Right atrium auricular region (tissue), 2 donors: ENCODE measurements around the gene DNAH11. TPM values are rescaled to one million over a fixed set of nuclear protein-coding genes. Genes with fewer than 3 reads are reported as not detected.
"Not testable (repeated sequence)": the region's sequence is repeated elsewhere in the genome, so short reads cannot be mapped to it uniquely, and the experiment has no call there.

Experiments
- DNase-seq: peaks from one replicate; pipeline ENCODE4 v3.0.0-alpha.2; 2019; ENCODE audit warnings: low spot score
- H3K27ac ChIP-seq, 2 donors: fragments of 200-600 bp; sonication (generic); 1 replicate in 1 of 2; 2 replicates in 1 of 2; pipeline ENCODE4 v1.5.1; 2016 to 2019
- H3K27me3 ChIP-seq, 2 donors: fragments of 200-600 bp; sonication (generic); one replicate each; pipeline versions ENCODE4 v1.5.1 to v1.6.0; 2017 to 2019
- H3K36me3 ChIP-seq: fragments of 200-600 bp; sonication (generic); one replicate; pipeline ENCODE4 v1.5.1; 2016
- H3K4me1 ChIP-seq, 2 donors: fragments of 200-600 bp; sonication (generic); one replicate each; pipeline versions ENCODE4 v1.5.1 to v1.6.0; 2017 to 2019
- H3K4me3 ChIP-seq, 2 donors: fragments of 200-600 bp; sonication (generic); 1 replicate in 1 of 2; 2 replicates in 1 of 2; pipeline ENCODE4 v1.5.1; 2017 to 2019; ENCODE audit warnings: mild to moderate bottlenecking in 1 of 2, moderate library complexity in 1 of 2
- H3K9me3 ChIP-seq, 2 donors: fragments of 200-600 bp; sonication (generic); one replicate each; pipeline ENCODE4 v1.5.1; 2019
- total RNA-seq, 2 donors: library from RNA; depleted of rRNA; stranded (reverse); fragments of >200 nt; gene quantifications; one replicate each; pipeline ENCODE4 v1.1.0, GENCODE V29; 2016
- TF ChIP-seq, protein P1 (sequence below), 2 donors: fragments of 200-600 bp; sonication (generic); IDR thresholded peaks; one replicate each; pipeline ENCODE4 v1.5.1; 2019; ENCODE audit warnings: antibody characterized with exemption in 2 of 2

The DNAH11 gene
- total RNA-seq, 2 donors from 2014 or later, result 2.8 to 3.5 TPM

GRCh38 chr7:21536445-21537118, 6.3 kb upstream of the DNAH11 start:
- not testable (repeated sequence) for H3K4me3 ChIP-seq, H3K27ac ChIP-seq, H3K4me1 ChIP-seq, H3K36me3 ChIP-seq, H3K27me3 ChIP-seq, DNase-seq, H3K9me3 ChIP-seq

- no peaks in the 10 kb centered on the region for H3K36me3 ChIP-seq
- no peak overlapping the region for H3K27ac ChIP-seq
- TF ChIP-seq, protein P1, sequence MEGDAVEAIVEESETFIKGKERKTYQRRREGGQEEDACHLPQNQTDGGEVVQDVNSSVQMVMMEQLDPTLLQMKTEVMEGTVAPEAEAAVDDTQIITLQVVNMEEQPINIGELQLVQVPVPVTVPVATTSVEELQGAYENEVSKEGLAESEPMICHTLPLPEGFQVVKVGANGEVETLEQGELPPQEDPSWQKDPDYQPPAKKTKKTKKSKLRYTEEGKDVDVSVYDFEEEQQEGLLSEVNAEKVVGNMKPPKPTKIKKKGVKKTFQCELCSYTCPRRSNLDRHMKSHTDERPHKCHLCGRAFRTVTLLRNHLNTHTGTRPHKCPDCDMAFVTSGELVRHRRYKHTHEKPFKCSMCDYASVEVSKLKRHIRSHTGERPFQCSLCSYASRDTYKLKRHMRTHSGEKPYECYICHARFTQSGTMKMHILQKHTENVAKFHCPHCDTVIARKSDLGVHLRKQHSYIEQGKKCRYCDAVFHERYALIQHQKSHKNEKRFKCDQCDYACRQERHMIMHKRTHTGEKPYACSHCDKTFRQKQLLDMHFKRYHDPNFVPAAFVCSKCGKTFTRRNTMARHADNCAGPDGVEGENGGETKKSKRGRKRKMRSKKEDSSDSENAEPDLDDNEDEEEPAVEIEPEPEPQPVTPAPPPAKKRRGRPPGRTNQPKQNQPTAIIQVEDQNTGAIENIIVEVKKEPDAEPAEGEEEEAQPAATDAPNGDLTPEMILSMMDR (IDR thresholded peaks at IDR 0.05), result no peak
- no peaks in the 10 kb centered on the region for H3K27me3 ChIP-seq
- no peak overlapping the region for H3K4me3 ChIP-seq
- peaks cover 0 to 15% of the 10 kb centered on the region in 2 donors for H3K4me1 ChIP-seq
- H3K9me3 ChIP-seq, result no peaks in the 10 kb centered on the region
- DNase-seq, result no peak
These were observed 3.8 kb upstream of the DNAH11 start for GRCh38 chr7:21538936-21539495.

GRCh38 chr7:21543528-21544302, 876 bp downstream of the DNAH11 start:
- no peaks in the 10 kb centered on the region for H3K27me3 ChIP-seq
- TF ChIP-seq, protein P1 (IDR thresholded peaks at IDR 0.05), result no peak
- H3K4me1 ChIP-seq, result peaks cover 0 to 15% of the 10 kb centered on the region in 2 donors
- H3K36me3 ChIP-seq, result no peaks in the 10 kb centered on the region
- no peaks in the 10 kb centered on the region for H3K9me3 ChIP-seq
- DNase-seq, result no peak
- no peak overlapping the region for H3K27ac ChIP-seq
- H3K4me3 ChIP-seq, result peak overlapping the region; percentile 50 to 52

DNA sequence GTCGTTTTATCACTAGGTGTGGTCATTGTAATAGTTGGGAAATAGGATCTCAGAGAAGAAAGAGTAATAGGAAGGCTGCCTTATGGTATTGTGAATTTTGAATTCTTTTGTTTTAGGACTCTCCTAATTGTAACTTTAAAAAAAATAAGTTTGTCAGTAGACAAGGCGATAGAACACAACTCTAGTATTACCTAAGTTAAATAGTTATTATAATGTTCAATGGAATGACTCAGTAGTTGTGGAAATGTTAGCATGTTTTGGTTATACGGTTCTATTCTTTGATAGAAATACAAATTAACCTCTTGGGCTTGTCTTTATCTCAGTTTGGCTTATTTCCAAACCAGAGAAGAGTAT, 1.4 kb downstream of the DNAH11 start:
- Histone ChIP-seq H3K36me3 (no peaks in the 10 kb centered on the region), H3K9me3 (no peaks in the 10 kb centered on the region), H3K4me1 (peaks cover 0 to 15% of the 10 kb centered on the region in 2 donors), H3K27me3 (no peaks in the 10 kb centered on the region), H3K27ac (no peak overlapping the region), H3K4me3 (peak overlapping the region in 1 of 2 donors; percentile 52)
- no peak for DNase-seq
- TF ChIP-seq, protein P1 (IDR thresholded peaks at IDR 0.05), result no peak

DNA sequence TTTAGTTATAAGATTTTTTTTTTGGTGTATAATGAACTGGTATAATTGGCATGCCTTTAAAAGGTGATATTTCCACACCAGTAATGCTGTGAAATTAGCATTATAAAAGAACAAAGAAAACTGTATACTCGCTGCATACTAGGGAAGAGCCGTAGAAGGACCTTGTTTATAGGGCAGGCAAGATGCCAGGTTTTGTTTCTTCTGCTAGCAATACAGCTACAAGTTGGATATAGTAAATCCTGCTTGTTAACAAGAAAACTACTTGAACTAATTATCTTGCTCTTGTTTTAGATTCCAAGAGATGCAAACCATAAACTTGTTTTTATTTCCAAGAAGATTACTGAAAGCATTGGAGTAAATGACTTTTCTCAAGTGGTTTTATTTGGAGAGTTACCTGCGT, 1.9 kb downstream of the DNAH11 start:
- no peaks in the 10 kb centered on the region for H3K9me3 ChIP-seq
- TF ChIP-seq, protein P1 (IDR thresholded peaks at IDR 0.05), result no peak
- no peaks in the 10 kb centered on the region for H3K36me3 ChIP-seq
- no peak overlapping the region for H3K27ac ChIP-seq
- peaks cover 0 to 15% of the 10 kb centered on the region in 2 donors for H3K4me1 ChIP-seq
- DNase-seq, result no peak
- H3K27me3 ChIP-seq, result no peaks in the 10 kb centered on the region
- no peak overlapping the region for H3K4me3 ChIP-seq

GRCh38 chr7:21547501-21547900, 4.7 kb downstream of the DNAH11 start:
- Histone ChIP-seq H3K36me3 (no peaks in the 10 kb centered on the region), H3K27me3 (no peaks in the 10 kb centered on the region), H3K4me3 (no peak overlapping the region), H3K27ac (no peak overlapping the region), H3K4me1 (peaks cover 0 to 14% of the 10 kb centered on the region in 2 donors), H3K9me3 (no peaks in the 10 kb centered on the region)
- no peak for DNase-seq
- TF ChIP-seq, protein P1 (IDR thresholded peaks at IDR 0.05), result no peak
